Renal cortical epithelial cell (primary cell): Measurements from ENCODE around the gene MTHFR. TPM values are rescaled to one million over a fixed set of nuclear protein-coding genes. Genes with fewer than 3 reads are reported as not detected.

ENCODE experiments used
- DNase-seq: peaks from one replicate; pipeline ENCODE4 v3.0.0-alpha.2; 2011; ENCODE audit warnings: low read depth
- total RNA-seq: library from RNA; depleted of rRNA; stranded (reverse); fragments of >200 nt; gene quantifications from 2 replicates; pipeline ENCODE4 v1.2.3, GENCODE V29; 2014

MTHFR gene
- total RNA-seq, 1 donor from 2014 or later, result 19.8 TPM

DNA sequence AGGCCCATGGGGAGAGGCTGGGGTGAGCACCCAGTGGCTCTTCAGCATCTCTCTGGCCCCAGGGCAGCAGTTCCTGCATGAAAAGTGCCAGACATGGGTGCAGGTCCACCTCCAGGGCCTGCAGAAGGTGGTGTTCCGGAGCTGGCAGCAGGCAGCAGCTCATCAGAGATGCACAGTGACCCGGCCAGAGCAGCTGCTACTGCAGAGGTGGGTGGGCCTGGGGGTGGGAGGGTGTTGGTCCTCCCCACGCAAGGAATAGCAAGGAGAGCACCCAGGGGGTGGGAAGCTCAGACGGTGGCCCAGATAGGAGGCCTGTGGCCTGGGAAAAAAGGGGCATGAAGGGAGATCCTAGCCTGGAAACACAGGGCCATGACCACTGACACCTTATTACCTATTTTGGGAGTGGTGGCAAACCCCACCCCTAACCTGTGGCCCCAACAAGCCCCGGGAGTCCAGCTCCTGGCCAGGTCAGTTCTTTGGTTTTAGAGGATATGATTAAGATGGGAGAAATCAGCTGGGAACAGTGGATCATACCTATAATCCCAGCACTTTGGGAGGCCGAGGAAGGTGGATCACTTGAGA is 23.5 kb downstream of the MTHFR start:
- DNase-seq, result no peak

DNA sequence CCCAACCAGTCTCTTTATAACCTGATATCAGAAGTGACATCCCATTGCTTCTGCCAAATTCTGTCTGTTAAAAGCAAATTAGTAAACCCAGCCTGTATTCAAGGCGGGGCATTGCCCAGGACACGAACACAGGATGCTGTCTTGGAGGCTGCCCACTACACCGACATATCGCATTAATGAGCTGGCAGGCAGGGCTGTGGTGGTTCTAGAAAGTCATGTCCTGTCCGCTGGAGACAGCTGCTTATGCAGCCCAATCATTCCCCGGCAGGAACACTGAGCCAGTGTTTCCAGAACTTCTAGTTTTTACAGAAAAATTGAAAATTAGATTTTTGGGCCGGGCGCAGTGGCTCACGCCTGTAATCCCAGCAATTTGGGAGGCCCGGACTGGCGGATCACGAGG is 24.5 kb downstream of the MTHFR start:
- DNase-seq, result no peak

DNA sequence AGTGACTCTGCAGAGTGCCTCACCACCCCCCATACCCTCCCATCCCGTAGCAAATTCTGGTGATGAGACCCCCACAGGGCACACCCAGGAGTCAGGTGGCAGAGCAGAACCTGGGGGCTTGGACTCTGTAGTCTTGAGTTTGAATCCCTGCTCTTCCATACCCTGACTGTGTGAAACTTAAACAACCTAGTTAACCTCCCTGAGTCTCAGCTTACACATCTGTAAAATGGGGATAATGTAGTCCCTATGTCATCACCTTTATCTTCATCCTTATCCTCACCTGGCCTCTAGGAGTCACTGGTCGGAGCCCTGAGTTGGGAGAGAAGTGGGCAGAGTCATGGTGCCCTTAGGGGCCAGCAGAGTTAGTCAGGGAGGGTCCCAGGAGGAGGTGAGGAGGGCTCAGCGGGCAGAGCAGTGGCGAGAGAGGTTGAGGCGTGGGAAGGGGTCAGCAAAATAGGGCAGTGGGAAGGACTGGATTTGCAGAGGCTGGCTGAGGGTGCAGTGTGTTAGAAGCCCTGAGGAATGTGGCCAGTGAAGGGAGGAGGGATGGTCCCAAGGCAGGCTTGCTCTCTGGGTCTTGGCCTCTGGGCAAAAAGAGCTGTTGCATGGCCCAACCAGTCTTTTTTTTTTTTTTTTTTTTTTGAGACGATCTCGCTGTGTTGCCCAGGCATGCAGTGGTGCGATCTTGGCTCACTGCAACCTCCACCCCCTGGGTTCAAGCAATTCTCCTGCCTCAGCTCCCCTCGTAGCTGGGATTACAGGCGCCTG is 25.2 kb downstream of the MTHFR start:
- no peak for DNase-seq

DNA sequence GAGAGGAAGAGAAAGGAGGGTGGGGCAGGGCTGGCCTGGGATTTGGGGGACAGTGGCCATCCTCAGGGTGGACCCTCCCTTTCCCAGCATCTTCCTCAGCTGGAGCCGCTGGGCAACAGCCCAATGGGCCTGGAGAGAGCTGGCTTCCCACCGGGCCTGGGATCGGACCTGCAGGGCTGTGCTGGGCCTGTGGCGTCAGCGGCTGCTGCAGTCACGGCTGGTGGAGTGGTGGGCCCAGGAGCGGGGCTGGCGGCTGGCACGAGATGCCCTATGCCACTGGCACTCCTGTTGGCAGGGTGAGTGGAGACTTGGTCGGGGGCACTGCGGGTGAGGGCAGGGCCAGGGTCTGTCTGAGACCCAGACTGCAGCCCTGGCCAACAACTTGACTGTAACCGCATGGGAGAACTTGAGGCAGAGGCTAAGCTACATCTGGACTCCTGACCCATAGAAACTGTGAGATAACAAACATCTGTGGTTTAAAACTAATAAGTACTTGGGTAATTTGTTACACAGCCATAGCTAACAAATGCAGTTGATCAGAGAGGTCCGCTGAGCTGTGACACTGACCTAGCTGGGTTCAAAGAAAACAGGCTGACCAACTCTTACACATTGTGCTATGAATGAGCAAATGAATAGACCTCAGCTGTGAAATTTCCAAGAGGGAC is 25.9 kb downstream of the MTHFR start:
- no peak for DNase-seq

DNA sequence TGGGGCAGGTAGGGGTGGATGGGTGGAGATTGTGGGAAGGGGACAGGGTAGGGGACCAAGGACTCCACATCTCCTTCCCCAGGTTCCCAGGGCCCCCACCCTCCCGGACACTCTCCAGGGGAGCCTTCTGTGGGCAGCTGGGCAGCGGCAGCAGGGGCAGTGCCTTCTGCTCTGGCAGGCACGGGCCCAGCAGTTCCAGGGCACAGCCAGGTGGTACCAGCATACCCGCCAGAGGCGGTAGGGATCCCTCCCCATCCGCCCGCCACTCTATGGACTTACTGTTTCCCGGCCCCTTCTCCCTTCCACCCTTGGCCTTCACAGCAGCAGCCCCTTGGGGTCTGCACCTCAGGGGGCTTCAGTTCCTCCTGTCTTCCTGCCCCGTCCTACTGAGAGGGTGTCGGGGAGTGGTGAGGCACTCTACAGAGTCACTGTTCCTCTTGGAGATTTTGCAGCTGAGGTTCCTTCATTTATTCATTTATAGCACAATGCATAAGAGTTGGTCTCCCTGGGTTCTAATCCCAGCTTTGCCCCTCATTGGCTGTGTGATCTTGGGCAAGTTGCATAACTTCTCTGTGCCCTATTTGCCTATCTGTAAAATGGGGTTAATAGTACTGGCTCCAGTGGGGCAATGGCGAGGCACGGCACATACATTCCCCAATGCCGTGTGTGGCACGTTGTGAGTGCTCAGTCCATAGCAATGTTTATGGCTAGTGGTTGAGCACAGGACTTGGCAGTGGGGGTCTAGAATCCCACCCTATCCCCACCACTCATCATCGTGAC is 26.7 kb downstream of the MTHFR start:
- no peak for DNase-seq

DNA sequence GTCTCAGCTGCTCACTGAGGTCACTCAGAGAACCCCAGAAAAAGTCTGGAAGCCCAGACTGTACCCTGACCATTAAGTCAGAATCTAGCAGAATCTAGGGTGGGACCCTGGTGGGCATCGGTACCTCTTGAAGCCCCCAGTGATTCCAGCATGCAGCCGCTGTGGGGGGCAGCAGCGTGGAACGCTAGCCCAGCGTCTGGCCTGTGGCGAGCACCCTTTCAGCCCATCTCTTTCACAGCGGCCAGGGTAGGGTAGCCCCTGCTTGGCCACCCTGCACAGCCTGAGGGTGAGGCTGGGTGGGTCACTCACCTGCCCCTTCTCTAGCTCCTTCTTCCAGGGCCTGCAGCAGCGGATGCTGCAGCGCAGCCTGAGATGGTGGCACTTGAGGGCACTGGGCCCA is 27.4 kb downstream of the MTHFR start:
- no peak for DNase-seq

DNA sequence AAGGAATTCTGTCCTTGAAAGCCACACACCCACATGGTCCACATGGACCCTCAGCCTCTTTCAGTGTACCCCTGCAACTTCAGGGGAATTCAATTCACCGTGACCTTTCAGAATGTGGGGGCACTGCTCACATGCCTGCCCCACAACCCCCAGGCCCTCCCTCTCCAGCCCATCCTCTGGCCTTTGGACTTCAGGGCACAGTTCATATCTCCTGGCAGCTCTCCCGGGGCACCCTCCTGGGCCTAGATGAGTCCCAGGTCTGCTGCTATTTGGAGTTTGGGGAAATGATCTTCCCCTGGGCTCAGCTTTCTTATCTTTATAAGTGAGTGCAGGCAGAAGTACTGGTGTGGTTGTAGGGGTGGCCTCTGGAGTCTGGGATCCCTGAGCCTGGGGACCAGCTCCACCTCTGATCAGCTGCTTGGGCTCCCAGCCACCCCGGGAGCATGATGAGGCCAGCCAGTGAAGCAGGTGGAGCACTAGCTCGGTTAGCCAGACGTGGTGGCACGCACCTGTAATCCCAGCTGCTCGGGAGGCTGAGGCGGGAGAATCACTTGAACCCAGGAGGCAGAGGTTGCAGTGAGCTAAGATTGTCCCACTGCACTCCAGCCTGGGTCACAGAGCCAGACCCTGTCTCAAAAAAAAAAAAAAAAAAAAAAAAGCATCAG is 28.0 kb downstream of the MTHFR start:
- DNase-seq, result no peak

DNA sequence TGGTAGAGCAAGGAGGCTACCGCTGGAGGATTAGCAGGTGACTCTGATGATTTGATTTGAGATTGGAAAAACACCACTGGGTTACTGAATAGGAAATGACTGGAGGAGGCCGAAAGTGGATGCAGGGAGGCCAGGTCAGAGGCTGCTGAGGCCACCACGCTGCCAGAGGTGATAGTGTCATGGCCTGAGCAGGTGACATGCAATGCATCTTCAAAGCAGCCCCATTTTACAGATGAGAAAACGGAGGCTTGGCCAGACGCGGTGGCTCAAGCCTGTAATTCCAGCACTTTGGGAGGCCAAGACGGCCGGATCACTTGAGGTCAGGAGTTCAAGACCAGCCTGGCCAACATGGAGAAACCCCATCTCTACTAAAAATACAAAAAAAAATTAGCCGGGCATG is 31.0 kb downstream of the MTHFR start:
- no peak for DNase-seq

DNA sequence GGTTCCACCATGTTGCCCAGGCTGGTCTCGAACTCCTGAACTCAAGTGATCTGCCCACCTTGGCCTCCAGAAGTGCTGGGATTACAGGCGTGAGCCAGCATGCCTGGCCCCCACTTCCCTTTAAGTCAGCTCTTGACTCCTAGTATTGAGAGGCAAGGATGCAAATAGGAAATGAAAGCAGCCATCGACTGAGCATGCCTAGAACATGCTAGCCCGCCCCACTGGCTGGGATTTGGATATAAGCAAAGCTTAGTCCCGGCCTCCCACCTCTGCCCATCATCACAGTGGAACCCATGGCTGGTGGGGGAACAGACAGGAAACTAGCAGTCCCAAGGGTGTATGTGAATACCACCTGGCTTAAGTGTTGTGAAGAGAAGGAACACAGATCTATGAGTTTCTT is 33.3 kb downstream of the MTHFR start:
- no peak for DNase-seq

DNA sequence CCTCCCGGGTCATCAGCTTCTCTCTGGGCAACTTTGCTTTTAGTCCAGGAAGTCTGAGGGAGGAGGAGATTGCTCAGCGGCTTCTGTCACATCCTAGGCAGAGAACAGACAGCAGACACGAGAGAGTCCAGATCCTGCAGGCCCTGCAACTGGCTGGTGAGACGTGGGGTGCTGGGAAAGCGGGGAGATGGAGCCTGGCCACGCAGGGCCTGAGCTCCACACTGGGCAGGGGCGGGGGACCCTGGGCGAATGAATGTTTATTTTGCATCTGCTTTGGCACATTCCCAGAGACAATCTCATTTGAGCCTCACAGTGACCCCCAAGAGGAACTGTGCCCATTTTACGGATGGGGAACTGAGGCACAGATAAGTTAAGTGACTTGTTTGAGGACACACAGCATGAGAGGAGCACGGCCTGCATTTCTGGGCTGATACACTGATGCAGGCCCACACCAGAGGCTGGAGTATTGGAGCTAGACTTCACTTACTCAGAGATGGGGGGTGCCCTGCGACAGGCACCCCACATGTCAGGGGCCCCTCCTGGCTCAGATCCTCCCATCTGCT is 34.2 kb downstream of the MTHFR start:
- no peak for DNase-seq

DNA sequence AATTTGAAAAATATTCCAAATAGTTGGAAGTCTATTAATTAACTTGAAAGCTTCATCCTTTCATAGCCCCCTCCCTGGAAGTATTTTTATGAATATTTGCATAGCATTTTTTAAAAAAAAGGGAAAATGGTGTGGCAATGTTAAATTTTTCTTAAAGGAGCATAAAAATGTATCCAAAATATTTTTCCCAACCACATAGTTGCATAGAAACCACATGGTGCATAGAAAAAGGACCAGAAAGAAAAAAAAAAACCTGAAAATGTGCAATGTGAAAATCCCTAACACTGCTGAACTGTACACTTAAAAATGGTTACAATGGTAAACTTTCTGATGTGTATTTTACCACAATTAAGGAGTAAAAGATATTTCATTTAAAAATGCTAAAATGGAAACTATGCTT is 35.8 kb downstream of the MTHFR start:
- no peak for DNase-seq

DNA sequence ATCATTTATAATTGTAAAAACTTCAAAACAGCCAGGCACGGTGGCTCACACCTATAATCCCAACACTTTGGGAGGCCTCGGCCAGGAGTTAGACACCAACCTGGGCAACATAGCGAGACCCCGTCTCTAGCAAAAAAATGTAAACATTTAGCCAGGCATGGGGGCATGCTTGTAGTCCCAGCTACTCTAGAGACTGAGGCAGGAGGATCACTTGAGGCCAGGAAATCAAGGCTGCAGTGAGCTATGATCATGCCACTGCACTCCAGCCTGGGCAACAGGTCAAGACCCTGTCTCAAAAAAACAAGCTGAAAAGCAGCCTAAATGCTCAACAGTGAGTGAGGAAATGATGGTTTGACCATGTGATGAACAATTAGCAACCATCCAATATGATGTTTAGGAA is 36.5 kb downstream of the MTHFR start:
- no peak for DNase-seq

DNA sequence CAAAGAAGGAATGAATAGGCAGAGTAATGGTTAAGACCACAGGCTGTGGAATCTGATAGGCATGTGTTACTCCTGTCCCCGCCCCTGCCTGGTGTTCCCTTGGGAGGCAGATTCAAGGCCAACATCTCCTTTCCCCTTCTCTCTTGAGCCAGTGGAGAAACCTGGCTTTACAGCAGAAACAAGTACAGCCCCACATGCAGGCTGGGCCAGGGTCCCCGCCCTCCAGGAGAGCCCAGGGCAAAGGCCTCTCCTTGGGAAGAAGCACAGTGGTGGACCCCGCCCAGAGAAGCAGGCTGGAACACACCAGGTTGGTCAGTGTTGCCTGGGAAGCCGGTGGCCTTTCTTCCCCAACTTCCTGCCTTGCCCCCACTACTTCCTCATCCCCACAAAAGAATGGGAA is 36.9 kb downstream of the MTHFR start:
- DNase-seq, result no peak

DNA sequence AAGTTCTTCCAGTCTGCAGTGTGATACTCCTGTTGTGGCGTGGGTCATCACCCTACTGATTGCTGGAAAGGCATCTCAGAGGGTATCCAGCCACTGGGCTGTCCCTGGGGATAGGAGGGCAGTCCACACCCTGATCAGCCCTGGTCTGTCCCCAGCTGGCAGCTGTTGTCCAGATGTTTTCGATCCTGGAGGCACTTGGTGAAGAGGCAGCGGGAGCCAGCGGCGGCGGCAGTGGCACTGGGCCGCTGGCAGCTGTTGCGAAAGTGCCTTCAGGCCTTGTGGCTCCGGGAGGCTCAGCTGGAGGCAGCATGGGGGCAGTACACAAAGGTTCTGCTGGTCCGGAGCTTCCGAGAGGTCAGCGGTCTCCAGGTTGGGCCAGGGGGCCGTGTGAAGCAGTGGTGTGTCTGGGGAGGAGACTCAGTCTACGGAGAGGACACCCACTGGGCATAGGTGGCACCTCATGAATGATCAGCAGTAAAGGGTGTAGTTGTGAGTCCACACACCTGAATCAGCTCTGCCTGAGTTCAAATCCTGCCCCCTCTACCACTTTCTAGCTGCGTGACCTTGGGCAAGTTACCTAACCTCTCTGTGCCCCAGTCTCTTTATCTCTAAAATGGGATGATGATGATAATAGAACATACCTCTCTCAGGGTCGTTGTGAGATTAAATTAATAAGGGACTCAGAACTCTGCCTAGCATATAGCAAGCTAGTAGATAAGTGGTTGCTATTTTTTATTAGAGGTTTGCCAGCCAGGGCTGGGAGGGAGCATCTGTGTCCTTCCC is 37.7 kb downstream of the MTHFR start:
- DNase-seq, result no peak

DNA sequence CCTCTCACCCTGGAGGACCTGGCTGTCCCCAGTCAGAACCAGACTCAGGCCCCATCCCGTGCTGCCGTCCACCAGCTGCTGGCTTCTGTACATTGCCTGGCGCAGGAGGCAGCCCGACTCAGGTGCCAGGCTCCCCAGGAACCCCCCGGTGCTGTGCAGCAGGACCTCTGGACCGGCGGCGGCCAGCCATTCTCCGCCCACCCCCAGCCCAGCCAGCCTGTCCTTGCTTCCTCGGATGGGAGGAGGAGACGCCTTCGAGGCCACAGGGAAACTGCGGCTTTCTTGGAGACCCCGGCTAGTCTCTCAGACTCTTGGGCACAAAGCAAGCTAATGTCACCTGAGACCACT is 39.4 kb downstream of the MTHFR start:
- no peak for DNase-seq

DNA sequence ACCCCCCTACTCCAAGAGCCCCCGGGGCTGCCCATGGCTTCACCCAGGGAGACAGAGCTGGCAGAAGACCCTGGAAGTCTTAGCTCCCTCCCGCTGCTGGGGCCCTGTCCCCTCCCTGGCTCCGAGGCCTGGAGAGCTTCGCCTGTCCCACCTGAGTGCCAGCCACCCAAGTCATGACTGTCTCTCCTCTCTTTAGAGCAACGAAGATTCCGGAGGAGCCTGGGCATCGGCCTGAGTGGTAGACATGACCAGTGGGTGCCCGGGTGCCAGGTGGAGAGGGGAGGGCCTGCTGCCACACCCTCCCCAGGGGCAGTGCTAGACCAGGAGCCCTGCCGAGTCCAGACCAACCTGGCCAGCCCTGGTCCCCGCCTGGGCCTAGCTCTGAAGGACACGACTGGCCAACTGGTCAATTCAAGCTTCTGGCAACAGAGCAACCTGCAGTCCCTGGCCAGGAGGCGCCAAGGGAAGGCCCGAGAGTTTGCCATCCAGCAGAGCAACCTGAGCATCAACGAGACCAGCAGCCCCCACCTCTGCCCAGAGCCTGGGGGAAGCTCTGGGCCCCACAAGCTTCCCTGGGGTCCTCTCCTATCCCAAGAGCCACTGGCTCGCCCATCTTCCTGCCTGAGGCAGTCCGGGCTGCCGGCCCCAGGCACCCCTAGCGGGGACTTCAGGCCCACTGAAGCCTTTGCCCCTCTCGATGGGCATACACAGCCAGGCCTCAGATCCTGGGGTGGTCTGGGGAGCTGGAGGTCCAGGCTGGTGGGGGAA is 39.9 kb downstream of the MTHFR start:
- DNase-seq, result no peak

DNA sequence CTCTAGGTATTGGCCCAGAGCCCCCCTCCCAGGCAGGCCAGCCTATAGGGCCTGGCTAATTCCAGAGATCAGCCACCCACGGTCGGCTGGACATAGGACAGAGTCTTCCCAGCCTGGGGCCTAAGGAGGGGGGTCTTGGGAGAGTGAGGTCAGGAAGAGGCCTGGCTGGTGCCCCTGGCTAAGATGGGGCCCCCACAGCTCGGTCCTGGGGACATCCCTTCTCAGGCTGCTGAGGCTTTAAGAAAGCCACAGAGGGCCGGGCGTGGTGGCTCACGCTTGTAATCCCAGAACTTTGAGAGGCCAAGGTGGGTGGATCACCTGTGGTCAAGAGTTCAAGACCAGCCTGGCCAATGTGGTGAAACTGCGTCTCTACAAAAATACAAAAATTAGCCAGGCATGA is 41.2 kb downstream of the MTHFR start:
- DNase-seq, result no peak

DNA sequence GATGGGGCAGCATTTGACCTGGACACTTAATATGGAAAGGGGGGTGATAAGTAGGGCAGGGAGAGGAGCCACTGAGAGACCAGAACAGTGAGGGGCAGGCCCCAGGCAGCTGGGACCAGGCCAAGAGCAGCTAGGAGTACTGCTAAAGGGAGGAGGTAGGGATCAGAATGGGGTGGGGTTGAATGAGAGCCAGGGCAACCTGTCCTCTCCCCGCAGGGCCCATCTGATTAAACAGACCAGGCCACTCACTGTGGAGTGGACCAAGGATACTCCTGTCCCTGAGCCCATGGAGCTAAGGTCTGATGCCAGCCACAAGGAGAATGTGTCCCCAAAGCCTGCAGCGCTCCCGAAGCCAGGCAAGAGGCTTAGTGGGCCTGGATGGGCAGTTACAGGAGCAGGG is 41.6 kb downstream of the MTHFR start:
- DNase-seq, result no peak

DNA sequence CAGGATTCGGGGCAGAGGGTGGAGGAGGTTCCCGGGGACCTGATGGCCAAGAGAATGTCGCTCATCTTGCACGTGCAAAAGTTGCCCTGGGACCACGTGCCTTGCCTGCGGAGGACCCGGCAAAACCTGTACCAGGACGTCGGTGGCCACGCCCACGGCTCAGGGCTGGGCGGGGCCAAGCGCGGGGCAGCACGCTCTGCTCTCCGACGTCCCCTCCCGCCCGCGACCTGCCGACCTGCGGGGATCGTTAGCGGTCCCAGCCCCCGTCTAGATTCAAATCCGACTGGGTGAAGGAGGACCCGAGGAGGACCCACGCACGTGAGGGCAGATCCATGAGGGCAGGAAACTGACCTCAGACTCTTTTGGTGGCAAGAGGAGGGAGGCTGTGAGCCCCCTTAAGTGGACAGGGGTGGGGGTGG is 43.8 kb downstream of the MTHFR start, which contains the start of gene C1orf167:
TSS of gene C1orf167 (plus strand) at position 206 of the 419 bp plus-strand sequence. CDS start 2,208 bp downstream, outside the sequence.
- no peak for DNase-seq

DNA sequence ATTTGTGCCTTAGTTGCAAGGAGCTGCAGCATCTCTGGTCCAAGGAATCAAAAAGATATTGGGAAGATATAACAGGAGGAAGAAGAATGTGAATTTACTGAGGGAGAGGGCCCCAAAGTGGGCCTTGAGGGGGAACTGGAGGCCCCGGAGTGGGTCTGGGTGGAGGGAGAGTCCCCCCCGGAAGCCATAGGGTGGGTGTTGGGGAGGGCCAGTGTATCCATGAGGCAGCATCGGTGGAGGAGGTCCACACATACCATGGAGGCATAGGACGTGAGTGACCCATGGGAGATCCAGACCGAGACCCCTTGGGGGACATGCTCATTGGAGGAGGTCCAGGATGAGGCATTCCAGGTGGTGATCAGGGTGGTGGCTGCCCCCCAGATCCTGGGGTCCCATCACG is 44.5 kb downstream of the MTHFR start:
- no peak for DNase-seq
